Epithelial cell of alveolus of lung (primary cell): Measurements from ENCODE around the gene UTRN. TPM values are rescaled to one million over a fixed set of nuclear protein-coding genes. Genes with fewer than 3 reads are reported as not detected.

ENCODE experiments used
- total RNA-seq: library from RNA; depleted of rRNA; stranded (reverse); fragments of >200 nt; gene quantifications from 2 replicates; pipeline ENCODE4 v1.2.1, GENCODE V29; 2015

UTRN gene
- total RNA-seq: 11.5 and 44.5 TPM in 2 replicates

GRCh38 chr6:144284783-144285547 is at the start of gene UTRN:
TSS of gene UTRN (plus strand) at chr6:144285335. CDS start at chr6:144291829, 6,494 bp downstream.

Other genes starting within 250 kb of the UTRN start
- gene SF3B5, start 189.8 kb upstream of the UTRN start, total RNA-seq: 171 and 209 TPM in 2 replicates
- gene STX11, start 134.8 kb upstream of the UTRN start, total RNA-seq: 0.40 and 2.6 TPM in 2 replicates